Measurements from ENCODE around the gene ASPM.
"Not testable (repeated sequence)": the region's sequence is repeated elsewhere in the genome, so short reads cannot be mapped to it uniquely, and the experiment has no call there.

Gene ASPM

DNA sequence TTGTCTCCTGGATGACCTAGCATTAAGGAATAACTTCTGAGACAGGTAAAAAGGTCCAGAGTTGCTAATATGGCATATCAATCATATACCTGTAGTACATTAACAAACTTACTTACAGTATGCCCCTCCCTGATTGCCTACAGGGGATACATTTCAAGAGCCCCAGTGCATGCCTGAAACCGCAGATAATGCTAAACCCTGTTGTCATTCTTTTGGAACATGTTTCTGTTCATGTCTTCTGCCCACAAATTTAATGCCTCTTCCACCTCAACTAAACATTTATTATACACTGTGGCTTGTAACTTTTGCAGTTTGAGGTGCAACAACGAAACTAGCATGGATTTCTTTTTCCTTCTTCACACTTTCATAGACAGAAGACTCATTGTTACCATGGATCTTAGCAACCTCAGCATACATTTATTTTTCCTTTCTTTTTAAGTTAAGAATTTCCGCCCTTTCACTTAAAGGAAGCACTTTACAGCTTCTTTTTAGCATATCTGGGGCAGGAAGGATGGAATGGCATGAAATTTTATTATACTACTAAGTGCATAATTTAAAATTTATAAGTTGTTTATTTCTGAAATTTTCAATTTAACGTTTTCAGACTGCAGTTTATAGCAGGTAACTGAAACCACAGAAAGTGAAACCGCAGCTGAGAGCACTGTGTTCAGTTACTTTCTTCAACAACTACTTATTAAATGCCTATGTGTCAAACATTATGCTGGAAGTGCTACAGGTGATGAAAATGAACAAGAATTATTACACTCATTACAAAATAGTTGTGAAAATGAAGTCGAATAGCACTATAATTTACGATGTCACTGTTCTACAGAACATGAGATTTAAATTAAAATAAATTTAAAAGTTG is 104.7 kb downstream of the ASPM start:
- Histone ChIP-seq H3K27me3 (peaks cover 8% of the 10 kb centered on the region; the same call in 1 of the 2 replicates), H3K9me3 (no peaks in the 10 kb centered on the region), H3K4me1 (no peaks in the 10 kb centered on the region), H3K4me3 (ENCODE audit: low read depth, low read length) (no peak overlapping the region), H3K36me3 (no peaks in the 10 kb centered on the region)
- TF ChIP-seq, protein P1, sequence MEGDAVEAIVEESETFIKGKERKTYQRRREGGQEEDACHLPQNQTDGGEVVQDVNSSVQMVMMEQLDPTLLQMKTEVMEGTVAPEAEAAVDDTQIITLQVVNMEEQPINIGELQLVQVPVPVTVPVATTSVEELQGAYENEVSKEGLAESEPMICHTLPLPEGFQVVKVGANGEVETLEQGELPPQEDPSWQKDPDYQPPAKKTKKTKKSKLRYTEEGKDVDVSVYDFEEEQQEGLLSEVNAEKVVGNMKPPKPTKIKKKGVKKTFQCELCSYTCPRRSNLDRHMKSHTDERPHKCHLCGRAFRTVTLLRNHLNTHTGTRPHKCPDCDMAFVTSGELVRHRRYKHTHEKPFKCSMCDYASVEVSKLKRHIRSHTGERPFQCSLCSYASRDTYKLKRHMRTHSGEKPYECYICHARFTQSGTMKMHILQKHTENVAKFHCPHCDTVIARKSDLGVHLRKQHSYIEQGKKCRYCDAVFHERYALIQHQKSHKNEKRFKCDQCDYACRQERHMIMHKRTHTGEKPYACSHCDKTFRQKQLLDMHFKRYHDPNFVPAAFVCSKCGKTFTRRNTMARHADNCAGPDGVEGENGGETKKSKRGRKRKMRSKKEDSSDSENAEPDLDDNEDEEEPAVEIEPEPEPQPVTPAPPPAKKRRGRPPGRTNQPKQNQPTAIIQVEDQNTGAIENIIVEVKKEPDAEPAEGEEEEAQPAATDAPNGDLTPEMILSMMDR (IDR thresholded peaks at IDR 0.05; ENCODE audit: low read depth, low read length), result no peak
- DNase-seq, result no peak

DNA sequence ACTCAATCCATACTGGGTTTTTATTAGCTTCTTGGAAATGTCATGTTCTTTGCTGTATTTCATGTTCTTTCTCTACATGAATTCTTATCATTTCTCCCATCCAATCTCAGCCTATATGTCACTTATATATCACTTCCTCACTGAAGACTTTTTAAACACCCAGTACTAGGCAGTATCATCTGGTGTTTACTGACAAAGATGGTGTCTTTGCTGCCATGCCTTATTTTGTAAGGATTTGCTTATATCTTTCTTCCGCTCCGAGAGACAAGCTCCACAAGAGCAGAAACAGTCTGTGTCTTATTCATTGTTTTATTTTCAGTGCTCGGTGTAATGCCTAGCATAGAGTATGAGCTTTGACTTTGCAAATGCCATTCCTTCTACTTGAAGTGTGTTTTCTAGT is 109.6 kb downstream of the ASPM start:
- Histone ChIP-seq H3K27me3 (no peaks in the 10 kb centered on the region), H3K4me3 (ENCODE audit: low read depth, low read length) (no peak overlapping the region), H3K36me3 (no peaks in the 10 kb centered on the region), H3K4me1 (no peaks in the 10 kb centered on the region), H3K9me3 (no peaks in the 10 kb centered on the region)
- DNase-seq, result no peak
- TF ChIP-seq, protein P1 (IDR thresholded peaks at IDR 0.05; ENCODE audit: low read depth, low read length), result no peak

DNA sequence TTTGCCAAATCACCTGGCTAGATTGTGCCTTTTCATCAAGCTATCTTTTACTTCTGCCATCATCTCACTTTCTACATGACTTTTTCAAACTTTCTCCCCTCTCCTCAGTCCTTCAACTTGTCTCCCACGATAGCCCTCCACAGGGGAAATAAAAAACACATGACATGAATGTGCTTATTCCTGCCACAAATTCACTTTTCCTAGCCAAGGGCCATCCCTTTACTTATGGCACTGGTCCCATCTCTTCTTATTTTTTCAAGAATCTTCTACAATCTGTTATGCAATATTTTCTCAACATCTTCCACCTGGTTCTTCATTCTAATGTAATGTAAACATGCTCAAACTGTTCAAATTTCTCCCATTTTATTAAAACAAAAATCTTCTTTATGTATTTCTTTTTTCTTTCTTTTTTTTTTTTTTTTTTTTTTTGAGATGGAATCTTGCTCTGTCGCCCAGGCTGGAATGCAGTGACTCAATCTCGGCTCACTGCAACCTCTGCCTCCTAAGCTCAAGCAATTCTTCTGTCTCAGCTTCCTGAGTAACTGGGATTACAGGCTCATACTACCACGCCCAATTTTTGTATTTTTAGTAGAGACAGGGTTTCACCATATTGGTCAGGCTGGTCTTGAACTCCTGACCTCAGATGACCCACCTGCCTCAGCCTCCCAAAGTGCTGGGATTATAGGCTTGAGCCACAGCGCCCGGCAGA is 111.7 kb downstream of the ASPM start:
- H3K36me3 ChIP-seq, H3K4me1 ChIP-seq, DNase-seq: not testable (repeated sequence)

More for the DNA sequence above, 111.7 kb downstream of the ASPM start:
- H3K4me3 ChIP-seq (ENCODE audit: low read depth, low read length); H3K27me3 ChIP-seq; H3K9me3 ChIP-seq: not testable (repeated sequence)

Data from BE2C (cell line).